DMS53 treated with DMSO at 0.1 percent for 48 hours (cell line): ENCODE data around the gene VCAN.
A peak's percentile ranks its signal among the peaks of the same experiment; 100 is the strongest.

Source experiments
- DNase-seq: peaks from one replicate; lab custom pipeline; 2025; ENCODE audit not compliant: unreplicated experiment; lab: John Stamatoyannopoulos, UW

VCAN gene

GRCh38 chr5:83494087-83494620 is 22.6 kb downstream of the VCAN start:
- DNase-seq: peak; percentile 29

- no peak for DNase-seq
Observed at GRCh38 chr5:83494666-83495065, 23.1 kb downstream of the VCAN start.

DNA sequence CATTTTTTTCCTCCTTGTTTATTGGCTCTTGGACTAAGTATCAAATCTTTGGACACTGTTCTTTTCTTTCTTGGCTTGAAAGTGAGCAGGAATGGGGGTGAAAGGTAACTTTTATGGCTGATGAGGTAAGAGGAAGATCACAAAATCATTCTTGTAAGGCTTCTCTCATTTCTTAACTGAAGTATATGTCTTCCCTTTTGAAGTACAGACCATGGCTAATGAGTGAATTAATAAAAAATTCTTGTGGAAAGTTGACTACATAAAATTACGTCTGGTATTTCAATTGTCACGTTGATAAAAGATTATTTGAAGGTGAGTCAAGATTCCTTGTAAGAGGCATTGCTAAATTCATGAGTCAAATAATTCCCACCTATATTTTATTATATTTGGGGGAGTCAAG is 25.1 kb downstream of the VCAN start:
- DNase-seq: no peak

- no peak for DNase-seq
Observed at GRCh38 chr5:83498585-83498984, 27.0 kb downstream of the VCAN start.

DNA sequence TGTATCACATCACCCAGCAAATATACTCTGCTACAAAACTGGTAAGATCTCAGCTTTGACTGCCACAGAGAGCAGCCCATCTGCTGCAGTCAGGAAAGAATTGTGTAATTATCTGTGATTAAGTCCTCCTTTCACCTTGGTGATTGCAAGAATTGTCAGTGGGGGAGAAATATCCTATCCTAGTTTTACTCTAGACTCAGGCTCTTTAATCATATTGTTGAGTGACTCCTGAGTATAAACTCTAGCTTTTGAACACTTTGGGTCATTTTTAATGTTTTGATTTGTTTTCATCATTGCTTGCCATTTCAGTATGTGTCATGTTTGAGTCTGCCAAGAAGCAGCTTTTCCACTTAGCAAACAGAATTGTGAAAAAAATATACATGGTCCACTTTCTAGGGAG is 32.1 kb downstream of the VCAN start:
- DNase-seq: no peak

DNA sequence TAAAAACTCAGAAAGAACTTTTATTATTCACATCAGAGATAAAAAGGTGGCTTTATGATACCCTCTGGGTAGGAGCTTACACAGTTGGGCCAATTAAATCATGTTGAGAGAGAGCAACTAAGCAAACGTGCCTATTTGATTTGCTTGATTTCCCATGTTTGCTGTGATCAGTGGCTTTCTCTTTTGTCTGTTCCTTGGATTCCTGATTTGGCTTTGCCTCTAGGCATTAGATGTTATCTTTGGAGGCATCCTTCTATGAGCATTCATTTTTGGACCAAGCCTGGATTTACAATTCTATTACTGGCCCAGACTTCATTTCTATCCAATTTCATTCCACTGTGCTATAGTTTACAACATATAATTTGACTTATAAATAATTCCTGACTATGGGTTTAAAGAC is 35.9 kb downstream of the VCAN start:
- no peak for DNase-seq

DNA sequence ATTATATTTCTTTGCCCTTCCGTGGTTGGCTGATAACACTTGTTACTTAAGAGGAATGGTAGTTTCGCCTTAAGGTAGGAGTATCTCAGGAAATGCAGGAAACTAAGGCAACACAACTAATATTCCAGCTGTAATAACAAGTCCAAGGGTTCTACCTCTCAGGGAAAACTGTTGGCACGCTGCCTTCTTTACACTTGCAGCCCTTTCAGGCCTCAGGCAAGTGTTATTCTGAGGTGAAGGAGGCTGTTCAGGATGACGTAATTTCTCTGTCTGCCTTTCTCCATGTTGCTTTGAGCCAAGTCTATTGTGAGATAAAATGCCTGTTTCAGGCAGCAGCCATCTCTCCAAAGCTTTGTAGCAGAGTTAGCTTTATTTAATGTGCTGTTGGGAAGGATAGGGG is 38.0 kb downstream of the VCAN start:
- DNase-seq: peak; percentile 17

- no peak for DNase-seq
Observed at GRCh38 chr5:83510260-83510659, 38.7 kb downstream of the VCAN start.

DNA sequence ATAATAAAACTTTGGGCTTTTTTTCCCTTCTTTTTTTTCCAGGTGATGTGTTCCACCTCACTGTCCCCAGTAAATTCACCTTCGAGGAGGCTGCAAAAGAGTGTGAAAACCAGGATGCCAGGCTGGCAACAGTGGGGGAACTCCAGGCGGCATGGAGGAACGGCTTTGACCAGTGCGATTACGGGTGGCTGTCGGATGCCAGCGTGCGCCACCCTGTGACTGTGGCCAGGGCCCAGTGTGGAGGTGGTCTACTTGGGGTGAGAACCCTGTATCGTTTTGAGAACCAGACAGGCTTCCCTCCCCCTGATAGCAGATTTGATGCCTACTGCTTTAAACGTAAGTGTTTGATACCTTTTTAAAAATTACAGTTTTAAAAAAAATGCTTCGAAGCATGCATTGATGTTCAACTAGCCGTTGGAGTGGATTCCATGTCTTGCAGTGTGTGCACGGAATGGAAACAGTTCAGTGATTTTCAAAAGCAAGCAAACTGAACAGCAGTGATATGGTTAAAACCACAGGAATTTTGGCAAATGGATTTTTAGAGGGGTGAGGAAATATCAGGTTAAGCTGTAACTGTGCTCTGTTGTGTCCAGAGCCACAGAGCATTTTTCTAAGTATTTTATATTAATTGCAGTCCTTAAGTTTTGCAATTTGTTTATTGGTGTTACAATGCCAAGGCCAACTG is 40.7 kb downstream of the VCAN start:
- DNase-seq: no peak

DNA sequence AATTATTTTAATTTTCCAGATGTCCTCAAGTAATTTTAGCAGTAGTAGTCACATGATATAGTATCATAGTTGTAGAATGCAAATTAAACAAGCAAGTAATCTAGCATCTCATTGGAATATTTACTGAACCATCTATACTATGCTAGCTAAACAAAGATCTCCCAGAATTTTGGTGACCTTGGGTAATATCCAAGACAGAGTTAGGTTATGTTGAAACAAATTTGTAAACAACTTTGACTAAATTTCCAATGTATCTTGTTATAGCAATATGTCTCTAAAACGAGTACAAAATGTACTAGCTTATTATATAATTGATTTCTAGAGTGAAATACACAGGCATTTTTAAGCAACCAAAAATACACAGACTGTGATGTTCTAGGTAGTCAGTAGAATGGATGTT is 41.5 kb downstream of the VCAN start:
- no peak for DNase-seq

DNA sequence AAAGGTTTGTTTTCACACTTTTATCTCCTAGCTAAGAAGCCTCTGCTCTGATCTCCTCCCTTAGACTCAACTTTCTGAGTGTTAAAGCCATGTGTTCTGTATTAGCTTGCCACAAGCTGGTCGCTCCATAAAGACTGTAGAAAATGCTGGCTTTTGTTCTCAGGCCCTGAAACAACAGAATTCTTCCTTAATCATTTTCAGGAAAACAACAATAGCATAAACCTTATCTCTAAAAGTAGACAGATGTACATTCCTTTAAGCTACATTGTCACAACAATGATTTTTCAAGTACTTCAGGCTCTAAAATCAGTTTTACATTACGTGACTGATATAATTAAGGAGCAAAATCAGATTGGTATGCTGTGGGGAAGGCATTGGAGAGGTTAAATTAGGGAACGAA is 41.9 kb downstream of the VCAN start:
- DNase-seq: no peak

GRCh38 chr5:83516377-83516776 is 44.8 kb downstream of the VCAN start:
- DNase-seq: no peak

DNA sequence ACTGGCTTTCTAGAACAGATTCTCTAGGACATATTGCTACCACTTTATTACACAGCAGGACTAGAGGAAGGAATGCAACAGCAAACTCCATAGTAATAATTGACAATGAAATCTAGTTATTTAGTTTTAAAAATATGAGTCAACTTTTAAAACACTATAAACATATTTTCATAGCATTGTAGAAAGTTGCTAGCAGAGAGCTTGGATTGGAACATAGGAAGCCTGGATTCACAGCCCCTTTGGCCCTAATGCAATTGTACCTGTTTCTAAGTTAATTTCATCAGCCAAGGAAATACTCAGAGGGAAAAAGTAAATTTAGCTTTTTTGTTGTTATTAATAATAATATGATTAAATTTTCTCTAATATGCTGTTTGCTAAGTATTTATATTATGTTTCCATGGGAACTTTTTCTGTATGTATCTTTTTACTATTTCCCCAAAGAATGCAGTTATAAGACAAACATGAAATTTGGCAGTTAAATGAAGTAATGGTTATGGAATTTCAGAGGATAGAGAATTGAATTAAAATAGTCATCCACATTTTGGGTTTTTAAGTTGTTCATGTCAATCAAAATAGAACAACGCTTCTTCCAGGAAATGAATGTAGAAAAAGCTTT is 45.6 kb downstream of the VCAN start:
- DNase-seq: no peak

DNA sequence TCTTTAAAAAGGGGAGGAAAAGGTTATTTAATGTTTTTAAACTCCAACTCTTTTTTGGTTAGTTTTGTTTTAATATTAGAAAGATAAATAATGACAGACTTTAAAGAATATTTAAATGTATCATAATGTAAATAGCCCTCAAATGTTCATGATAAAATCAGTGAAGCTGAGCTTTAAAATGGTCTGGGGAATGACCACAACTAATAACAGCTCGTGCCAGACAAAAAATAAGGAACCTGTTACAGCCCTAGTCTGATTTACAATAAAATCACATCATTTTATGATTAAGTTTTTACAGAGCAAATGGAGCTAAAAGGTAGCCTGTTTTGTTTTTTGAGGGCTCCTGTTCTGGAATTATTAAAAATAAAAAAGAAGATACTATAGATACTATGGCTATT is 46.1 kb downstream of the VCAN start:
- no peak for DNase-seq

DNA sequence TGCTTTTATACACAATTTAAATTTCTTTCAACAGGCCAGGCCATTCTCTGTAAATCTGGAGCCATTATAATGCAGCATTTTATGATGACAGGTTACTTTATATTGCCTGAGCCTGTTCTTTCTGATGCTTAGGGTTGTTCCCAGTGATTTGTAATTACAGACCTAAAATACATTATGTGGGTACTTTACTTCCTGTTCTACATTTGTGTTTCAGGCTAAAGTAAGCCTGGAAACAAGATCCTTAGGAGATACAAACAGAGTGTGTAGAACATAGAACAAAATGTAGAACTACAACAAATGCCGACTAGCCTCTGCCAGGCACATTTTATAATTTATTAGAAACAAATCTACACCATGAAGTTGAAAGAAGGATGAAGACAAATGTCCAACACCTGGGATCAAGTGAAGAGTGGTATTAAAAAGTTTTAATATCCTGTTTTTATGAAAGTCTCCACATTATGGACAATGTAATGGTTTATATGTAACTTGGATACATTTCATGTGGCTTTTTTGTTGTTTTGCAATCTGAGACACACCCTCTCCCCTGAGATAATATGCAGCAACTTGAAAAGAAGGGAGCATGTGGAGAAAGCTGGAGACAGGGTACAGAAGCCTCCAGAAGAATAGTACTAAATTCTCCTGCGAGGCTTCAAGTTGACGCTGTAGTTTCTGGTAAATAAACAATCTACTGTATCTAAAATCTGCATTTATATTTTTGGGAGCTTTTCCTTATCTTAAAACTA is 46.9 kb downstream of the VCAN start:
- DNase-seq: no peak

DNA sequence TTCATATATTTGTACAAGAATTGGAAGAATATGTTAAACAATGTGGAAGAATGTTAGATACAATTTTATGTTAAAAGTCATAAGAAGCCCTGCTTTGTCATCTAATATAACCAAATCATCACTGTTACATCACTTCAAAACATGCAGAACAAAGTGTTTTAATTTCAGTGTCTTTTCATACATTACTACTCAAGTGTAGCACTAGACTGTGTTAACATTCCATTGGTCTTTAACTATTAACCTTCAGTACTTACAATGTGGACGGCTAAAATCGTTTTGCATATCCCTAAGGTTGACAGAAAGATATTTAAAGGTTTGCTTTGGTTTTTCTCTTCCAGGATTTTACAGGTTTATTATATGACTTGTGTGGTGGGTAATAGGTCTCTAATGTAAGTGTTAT is 50.9 kb downstream of the VCAN start:
- no peak for DNase-seq

DNA sequence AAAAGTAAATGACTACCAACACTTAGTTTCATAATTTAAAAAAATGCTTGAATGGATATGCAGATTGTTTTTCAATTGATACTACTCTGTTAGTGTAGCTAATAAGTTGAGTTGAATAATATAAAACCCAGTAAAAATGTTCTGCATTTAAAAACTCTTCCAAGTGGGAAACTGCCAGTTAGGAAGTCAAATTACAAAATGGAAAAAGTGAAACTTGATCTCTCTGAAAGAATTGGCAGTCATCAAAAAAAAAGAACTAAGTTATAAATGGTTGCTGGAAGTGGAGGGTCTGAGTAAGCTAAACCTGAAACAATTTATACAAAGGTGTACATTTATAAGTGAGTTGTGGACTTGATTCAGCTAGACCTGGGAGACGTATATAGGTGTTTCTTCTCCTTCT is 52.4 kb downstream of the VCAN start:
- no peak for DNase-seq

DNA sequence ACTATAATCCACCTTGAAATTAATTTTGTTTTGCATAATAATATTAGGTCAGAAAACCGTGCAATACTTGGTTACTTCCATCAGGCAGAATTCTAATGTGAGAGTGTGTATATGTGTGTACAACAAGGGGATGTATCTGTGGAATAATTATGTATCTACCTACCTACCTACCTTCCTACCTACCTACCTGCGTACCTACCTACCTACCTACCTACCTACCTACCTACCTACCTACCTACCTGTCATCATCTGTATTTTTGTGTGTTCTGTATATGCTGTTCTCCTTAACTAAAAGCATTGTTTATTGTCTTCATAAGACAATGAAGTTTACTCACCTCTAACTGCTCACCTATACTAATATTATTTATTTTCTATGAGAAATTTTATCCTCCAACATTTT is 52.8 kb downstream of the VCAN start:
- DNase-seq: no peak

- DNase-seq: no peak
Observed at GRCh38 chr5:83524991-83525390, 53.4 kb downstream of the VCAN start.

DNA sequence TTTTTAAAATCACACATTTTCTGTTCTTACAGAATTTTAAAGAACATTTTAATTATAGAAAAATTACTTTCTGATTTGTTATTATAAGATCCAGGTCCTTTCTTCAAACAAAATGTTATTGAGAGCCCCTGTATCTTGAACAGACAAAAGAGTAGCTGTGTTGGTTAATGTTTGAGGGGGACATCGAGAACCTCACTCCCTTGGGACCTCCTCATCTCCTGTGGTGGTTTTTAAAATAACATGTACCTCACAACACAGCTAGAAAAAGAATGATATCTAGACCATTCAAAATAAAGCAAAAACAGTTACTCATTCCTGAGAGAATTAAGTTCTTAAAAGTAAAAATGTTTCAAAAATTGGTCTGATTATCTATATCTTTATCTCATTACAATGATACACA is 54.7 kb downstream of the VCAN start:
- DNase-seq: no peak

DNA sequence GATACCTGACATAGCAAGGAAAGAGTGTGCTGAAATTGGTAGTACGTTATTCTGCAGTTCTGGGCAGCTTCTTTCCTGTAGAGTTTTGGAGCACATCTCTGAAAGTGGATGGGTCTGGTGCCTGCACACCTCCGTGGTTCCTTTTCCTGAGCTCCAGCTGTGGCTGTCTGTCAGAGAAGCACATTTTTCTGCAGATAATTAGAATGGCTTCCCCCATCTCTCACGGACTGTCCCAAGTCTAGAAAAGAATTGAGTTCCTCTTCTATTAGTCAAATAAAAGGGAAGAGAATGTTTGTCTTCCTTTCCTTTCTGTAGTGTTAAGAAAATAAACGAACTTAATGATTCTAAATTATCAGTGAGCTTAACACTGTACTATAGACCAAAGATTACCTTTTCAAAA is 55.7 kb downstream of the VCAN start:
- no peak for DNase-seq

GRCh38 chr5:83527722-83528438 is 56.3 kb downstream of the VCAN start:
- no peak for DNase-seq
